Stimulated activated CD4-positive, alpha-beta T cell treated with anti-CD3 and anti-CD28 coated beads, TNF-alpha, amount 100 ng/mL, for 1 hour (primary cell): ENCODE results near the gene SYNGR3.
"Not testable (repeated sequence)": the region's sequence is repeated elsewhere in the genome, so short reads cannot be mapped to it uniquely, and the experiment has no call there.

Source experiments
- DNase-seq, 3 donors: peaks; one replicate each; pipeline ENCODE4 v3.0.0-alpha.2; 2020; ENCODE audit warnings: low read depth in 3 of 3, low spot score in 1 of 3

The SYNGR3 gene

GRCh38 chr16:1989209-1990100 lies at the start of gene SYNGR3:
TSS of gene SYNGR3 (plus strand) at chr16:1989970. CDS start at chr16:1990103, 133 bp downstream.
- no peak for DNase-seq

GRCh38 chr16:1940273-1941161 lies 49.3 kb upstream of the SYNGR3 start:
- no peak for DNase-seq

- no peak for DNase-seq
Measured at GRCh38 chr16:1941162-1942046, 48.4 kb upstream of the SYNGR3 start.

GRCh38 chr16:1942047-1942809 lies 47.5 kb upstream of the SYNGR3 start:
- no peak for DNase-seq

- DNase-seq, result peak; percentile 95 to 99 (median 98)
Measured at GRCh38 chr16:1942810-1943726, 46.7 kb upstream of the SYNGR3 start, which contains the start of gene MSRB1. TSS of gene MSRB1 (minus strand) at chr16:1943199. CDS start at chr16:1943156, 43 bp downstream.

- no peak for DNase-seq
Measured at GRCh38 chr16:1944612-1945199, 45.1 kb upstream of the SYNGR3 start.

- DNase-seq, result no peak
Measured at GRCh38 chr16:1945559-1946391, 44.0 kb upstream of the SYNGR3 start.

GRCh38 chr16:1946495-1947368 lies 43.0 kb upstream of the SYNGR3 start:
- no peak for DNase-seq

GRCh38 chr16:1947369-1947670 lies 42.5 kb upstream of the SYNGR3 start:
- DNase-seq, result no peak

- no peak for DNase-seq
Measured at GRCh38 chr16:1949507-1949906, 40.3 kb upstream of the SYNGR3 start.

- DNase-seq, result no peak
Measured at GRCh38 chr16:1950047-1950446, 39.7 kb upstream of the SYNGR3 start.

- no peak for DNase-seq
Measured at GRCh38 chr16:1950559-1950958, 39.2 kb upstream of the SYNGR3 start.

- no peak for DNase-seq
Measured at GRCh38 chr16:1953734-1954133, 36.0 kb upstream of the SYNGR3 start.

GRCh38 chr16:1957434-1958142 lies 32.2 kb upstream of the SYNGR3 start:
- DNase-seq, result not testable (repeated sequence)

GRCh38 chr16:1958143-1958491 lies 31.7 kb upstream of the SYNGR3 start:
- not testable (repeated sequence) for DNase-seq

GRCh38 chr16:1958715-1959268 lies 31.0 kb upstream of the SYNGR3 start:
- no peak for DNase-seq
